ENCODE measurements around the gene F5. TPM values are rescaled to one million over a fixed set of nuclear protein-coding genes. Genes with fewer than 3 reads are reported as not detected.

F5 gene
- total and polyA plus RNA-seq, 9 of the 15 experiments (the other 6 are each of a cell fraction or from before 2014, with no cell fraction given) = 0.03 to 0.13 TPM; not detected in 7

GRCh38 chr1:169523904-169524303 is 62.4 kb downstream of the F5 start (continued):
- no peak for TF ChIP-seq ZNF318 (IDR thresholded peaks at IDR 0.05; ENCODE audit: borderline replicate concordance in 1 of 2, low read depth in 1 of 2)

- no peak for FAIRE-seq
- peak; percentile 63 for ATAC-seq
- Histone ChIP-seq H3K4me2 (ENCODE audit: insufficient read depth, low read length) (no peak overlapping the region), H3K9ac (ENCODE audit: insufficient read depth in 1 of 2, low read depth in 2 of 2, low read length in 2 of 2) (no peak overlapping the region), H3K27me3 (ENCODE audit: control insufficient read depth in 2 of 2, insufficient read depth in 2 of 2, low read length in 2 of 2) (no peaks in the 10 kb centered on the region; a peak in 1 of 5 replicates), H3K27ac (ENCODE audit: extremely low read depth, low read depth, low read length) (no peak overlapping the region), H3K4me1 (replicated peaks in 1 of 2; ENCODE audit: control insufficient read depth in 2 of 2, insufficient read depth in 2 of 2, low read length in 2 of 2) (no peaks in the 10 kb centered on the region), H3K79me2 (ENCODE audit: control insufficient read depth, insufficient read depth, low read length) (no peaks in the 10 kb centered on the region), H3K9me3 (replicated peaks; ENCODE audit: control insufficient read depth, insufficient read depth, low read depth, low read length) (no peaks in the 10 kb centered on the region), H3K9me1 (ENCODE audit: control insufficient read depth, insufficient read depth, low read length) (no peaks in the 10 kb centered on the region), H3K4me3 (no peak overlapping the region), H3K36me3 (ENCODE audit: control insufficient read depth, insufficient read depth, low read length) (no peaks in the 10 kb centered on the region), H2AFZ (ENCODE audit: low read depth, low read length) (peak overlapping the region; percentile 48; the same call in 1 of the 2 replicates), H4K20me1 (replicated peaks; ENCODE audit: control insufficient read depth, insufficient read depth, low read length) (no peaks in the 10 kb centered on the region)
- no peak for DNase-seq (ENCODE audit: extremely low read depth in 1 of 4, low spot score in 3 of 4)
- no TSS peak for BruUV-seq (replicated peaks)
- intact Hi-C loops (cut with micrococcal nuclease) = no loop called here
- ChIA-PET CTCF (ENCODE audit: low intra/inter-chr PET ratio) (no interaction called here), POLR2A (interaction anchor here (0.6 to 0.8 kb wide), 2 partner anchors 9 to 87 kb away, joined by 3 read pairs; no protein-coding TSS in a partner anchor)
- WGBS (ENCODE audit: insufficient coverage, low coverage, missing lambda C conversion rate) = 67% methylated on average over 1 of the region's 1 CpG
- in situ Hi-C loops (cut with MboI) = no loop called here
- TF ChIP-seq CBFA2T2 (conservative IDR thresholded peaks at IDR 0.05) = no peak
- TF ChIP-seq ZNF79 (CRISPR knock-in tag; IDR thresholded peaks at IDR 0.05; ENCODE audit: low read depth) = no peak
- no peak for TF ChIP-seq ZNF644 (tag; IDR thresholded peaks at IDR 0.05; ENCODE audit: low read depth)
- no peak for TF ChIP-seq ZBED1 (IDR thresholded peaks at IDR 0.05)
Observed at GRCh38 chr1:169521226-169521625, 65.1 kb downstream of the F5 start.
